Measurements from ENCODE around the gene SRP19.
"Not testable (repeated sequence)": the region's sequence is repeated elsewhere in the genome, so short reads cannot be mapped to it uniquely, and the experiment has no call there.

SRP19 gene

DNA sequence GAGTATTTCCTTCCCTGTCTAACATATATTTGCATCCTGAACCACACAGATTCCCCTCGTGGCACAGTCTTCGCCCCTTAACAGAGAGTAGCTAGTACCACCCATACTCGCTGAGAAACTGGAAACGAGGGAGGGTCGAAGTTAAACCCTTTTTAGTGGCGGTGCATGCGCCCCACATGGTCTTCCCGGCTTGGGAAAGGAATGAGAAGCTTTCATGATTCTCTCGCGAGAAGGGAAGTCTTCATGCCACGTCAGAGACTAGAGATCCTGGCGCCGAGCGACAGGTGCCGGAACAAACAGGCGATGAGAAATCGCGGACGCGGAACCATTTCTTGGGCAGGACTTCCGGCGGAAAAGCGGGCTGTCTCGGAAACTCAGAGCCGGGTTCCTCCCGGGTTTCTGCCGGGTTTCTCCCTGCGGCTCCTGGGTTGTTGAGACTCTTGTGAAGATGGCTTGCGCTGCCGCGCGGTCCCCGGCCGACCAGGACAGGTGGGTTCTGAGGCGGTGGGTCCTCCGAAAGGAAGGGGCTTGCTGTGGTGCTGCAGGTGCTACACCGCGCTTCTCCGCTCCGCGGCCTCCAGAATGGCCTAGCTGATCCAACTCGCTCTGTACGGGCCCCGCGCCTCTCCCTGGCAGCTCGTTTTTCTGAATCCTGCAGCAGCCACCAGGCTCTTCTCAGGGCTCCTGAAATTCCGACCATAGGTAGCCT lies at the start of gene SRP19:
TSS of gene SRP19 (plus strand) at position 359 of the 709 bp plus-strand sequence. CDS start at position 449, 90 bp downstream.
- DNase-seq, result peak; percentile 92 to 93

DNA sequence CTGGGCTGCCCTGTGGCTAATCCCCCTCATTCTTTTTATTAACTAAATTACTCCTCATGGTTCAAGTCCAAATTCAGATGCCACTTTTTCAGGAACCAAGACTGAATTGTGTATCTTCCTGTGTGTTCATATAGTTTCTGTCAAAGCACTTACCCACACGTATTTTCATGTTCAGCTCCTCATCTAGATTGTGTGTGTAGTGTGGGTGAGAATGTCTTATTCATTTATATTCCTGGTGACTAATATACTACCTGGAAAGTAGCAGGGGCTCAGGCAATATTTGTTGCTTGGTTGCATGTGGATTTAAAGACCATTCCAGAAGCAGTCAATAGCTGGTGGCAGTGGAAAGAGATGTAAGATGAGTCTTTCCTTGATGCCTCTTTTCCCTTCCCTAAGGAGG lies 48.5 kb upstream of the SRP19 start:
- no peak for DNase-seq

DNA sequence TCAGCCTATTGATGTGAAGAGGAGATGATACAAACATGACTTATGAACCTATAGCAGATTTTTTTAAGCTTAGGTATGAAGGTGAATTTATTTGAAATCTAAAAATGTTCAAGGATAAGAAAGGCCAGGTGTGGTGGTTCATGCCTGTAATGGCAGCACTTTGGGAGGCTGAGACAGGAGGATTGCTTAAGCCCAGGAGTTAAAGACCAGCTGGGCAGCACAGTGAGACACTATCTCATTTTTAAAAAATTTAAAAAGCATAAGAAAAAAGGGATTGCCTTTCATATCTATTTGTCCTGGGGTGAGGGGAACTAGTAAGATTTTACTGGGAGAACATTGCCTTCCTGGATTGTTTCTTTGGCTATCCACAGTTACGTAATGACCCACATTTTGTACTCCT lies 40.8 kb upstream of the SRP19 start:
- no peak for DNase-seq

- no peak for DNase-seq
These were observed 38.6 kb upstream of the SRP19 start for GRCh38 chr5:112822456-112822855.

DNA sequence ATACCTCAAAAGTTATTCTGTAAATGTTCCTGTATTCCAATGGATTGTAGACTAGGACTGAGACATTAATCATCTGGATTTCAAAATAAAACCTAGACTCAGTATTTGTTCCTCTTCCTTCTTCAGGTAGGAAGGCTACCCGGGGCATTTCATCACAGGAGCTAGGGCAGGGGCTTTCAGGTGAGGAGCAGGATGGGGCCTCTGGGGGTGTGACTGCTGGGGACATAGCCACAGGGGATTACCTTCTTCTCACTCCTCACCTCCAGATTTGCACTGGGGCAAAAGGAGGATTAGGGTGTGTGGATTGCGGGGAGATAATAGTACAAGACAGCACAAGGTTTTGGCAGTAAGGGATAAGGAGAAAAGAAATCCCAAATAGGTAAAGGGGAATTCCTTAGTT lies 37.9 kb upstream of the SRP19 start:
- no peak for DNase-seq

DNA sequence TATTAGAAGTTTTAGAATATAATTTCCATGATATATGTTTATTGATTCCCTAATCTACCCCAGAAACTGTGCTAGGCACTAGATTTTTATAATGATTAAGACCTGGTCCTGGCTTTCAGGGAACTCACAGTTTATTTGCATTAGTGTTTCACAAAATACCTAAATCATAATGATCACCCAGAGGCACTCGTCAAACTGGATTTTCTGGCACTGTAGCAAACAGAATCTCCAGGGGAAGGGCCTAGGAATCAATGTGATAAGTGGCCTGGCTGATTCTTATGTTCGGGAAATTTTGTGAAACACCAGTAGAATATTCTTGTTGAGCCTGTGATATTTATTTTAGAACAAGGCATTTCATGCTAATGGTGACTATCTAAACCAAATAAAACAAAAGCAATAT lies 37.4 kb upstream of the SRP19 start:
- no peak for DNase-seq

- no peak for DNase-seq
These were observed 36.9 kb upstream of the SRP19 start for GRCh38 chr5:112824197-112824596.

- DNase-seq, result no peak
These were observed 30.7 kb upstream of the SRP19 start for GRCh38 chr5:112830378-112830777.

DNA sequence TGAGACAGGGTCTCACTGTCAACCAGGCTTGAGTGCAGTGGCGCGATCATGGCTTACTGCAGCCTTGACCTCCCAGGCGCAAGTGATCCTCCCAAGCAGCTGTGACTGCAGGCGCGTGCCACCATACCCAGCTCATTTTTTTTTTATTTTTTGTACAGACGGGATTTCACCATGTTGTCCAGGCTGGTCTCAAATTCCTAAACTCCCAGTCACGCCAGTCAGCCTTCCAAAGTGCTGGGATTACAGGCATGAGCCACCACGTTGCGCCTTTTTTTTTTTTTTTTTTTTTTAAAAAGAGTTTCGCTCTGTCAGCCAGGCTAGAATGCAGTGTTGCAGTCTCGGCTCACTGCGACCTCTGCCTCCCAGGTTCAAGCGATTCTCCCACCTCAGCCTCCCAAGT lies 27.1 kb upstream of the SRP19 start:
- no peak for DNase-seq

- DNase-seq, result no peak
These were observed 16.6 kb upstream of the SRP19 start for GRCh38 chr5:112844489-112844888.

- DNase-seq, result no peak
These were observed 14.5 kb upstream of the SRP19 start for GRCh38 chr5:112846556-112846955.

GRCh38 chr5:112847306-112847705 lies 13.8 kb upstream of the SRP19 start:
- DNase-seq, result no peak

- DNase-seq, result no peak
These were observed 12.8 kb upstream of the SRP19 start for GRCh38 chr5:112848116-112848811.

DNA sequence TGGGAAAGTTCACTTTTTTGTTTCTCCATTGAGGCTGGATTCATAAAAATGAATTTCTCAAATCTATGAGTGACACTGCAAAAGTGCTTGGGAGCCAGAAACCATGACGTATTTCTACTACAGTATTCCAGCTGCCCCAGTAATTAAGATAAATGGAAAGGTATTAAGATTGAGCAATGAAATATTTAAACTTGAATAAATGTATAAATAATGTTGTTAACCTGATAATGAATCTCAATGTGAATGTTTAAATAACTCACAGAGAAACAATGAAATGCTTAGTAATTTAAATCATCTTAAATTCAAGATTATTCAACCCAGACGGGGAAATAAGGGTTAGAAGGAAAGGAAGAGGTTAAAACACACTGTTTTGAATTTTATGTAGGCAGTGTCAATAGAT lies 11.2 kb upstream of the SRP19 start:
- no peak for DNase-seq

- no peak for DNase-seq
These were observed 6.4 kb upstream of the SRP19 start for GRCh38 chr5:112854651-112855050.

DNA sequence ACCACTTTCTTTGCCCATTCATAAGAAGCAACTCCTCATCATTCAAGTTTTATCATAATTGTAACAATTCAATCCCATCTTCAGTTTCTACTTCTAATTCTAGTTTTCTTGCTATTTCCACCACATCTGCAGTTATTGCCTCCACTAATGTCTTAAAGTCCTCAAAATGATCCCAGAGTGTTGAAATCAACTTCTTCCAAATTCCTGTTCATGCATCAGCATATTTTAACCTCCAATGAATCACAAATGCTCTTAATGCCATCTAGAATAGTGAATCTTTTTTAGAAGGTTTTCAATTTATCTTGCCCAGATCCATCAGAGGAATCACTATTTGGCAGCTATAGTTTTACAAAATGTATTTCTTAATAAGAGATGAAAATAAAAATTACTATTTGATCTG lies 3.2 kb upstream of the SRP19 start:
- DNase-seq, result no peak

GRCh38 chr5:112860571-112860928 lies 537 bp upstream of the SRP19 start:
- not testable (repeated sequence) for DNase-seq

DNA sequence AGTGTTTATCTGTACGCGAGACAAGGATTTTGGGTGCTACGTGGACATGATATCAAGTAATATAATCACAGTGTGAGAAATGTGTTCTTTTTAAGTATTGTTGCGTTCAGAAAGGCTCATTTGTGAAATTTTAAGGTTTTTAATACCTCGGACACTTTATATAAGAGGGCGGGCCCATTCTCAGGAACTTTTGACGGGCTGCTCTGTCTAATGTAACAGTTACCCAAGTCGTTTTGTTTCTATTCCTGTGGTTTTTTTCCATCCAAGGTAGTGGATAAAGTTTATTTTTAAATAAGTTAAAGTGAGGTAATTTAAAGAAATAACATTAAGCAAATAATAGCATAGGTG lies 525 bp downstream of the SRP19 start:
- no peak for DNase-seq

DNA sequence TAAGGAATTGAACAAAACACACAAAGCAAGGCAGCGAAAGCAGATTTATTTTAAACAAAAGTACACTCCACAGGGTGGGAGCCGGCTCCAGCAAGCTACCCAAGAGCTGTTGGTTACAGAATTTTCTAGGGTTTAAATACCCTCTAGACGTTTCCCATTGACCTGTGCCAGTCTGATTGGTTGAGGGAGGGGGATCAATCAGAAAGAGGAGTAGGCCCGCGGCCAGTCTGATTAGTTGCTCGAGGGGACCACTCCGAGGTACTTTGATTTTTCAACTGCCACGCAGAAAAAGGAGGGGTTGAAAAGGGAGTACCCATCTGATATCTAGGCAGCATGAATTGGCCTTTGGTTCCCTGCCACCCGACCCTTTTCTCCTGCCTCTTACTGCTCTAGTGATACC lies 998 bp downstream of the SRP19 start:
- DNase-seq, result no peak

- no peak for DNase-seq
These were observed 2.5 kb downstream of the SRP19 start for GRCh38 chr5:112863549-112863948.

- DNase-seq, result no peak
These were observed 4.0 kb downstream of the SRP19 start for GRCh38 chr5:112865128-112865527.

DNA sequence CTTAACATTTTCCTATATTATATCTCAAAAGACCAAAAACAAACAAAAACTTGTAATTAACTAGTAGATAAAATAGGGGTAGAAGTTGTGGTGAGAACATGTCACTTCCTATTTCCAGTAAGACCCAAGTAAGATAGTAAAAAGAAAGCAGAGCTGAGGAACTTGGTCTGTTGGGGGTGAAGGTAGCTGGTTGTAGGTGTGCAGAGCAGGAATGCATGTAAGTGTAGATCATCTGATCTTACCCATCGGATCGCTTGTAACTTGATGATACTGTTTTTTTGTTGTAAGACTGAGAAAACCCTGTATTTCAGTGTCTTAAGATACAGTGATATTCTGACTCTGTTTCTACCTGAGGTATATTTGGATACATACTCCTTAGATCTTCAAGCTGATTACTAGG lies 5.7 kb downstream of the SRP19 start:
- no peak for DNase-seq

DNA sequence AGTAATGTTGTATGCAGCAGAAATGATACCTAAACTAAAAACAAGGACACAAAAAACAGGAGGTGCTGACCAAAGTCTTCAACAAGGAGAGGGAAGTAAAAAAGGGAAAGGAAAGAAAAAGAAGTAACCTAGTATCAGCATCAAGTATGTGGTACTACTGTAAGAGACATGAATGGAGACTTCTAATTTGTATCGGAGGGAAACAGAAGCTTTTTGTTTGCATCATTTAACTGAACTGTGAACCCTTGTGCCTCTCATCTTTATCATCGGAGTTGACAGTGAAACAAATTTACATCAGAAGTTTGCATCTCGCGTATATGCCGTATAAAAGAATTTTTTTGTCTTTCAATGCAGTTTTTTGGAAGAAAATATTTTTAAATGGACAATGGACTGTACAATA lies 6.3 kb downstream of the SRP19 start:
- no peak for DNase-seq

- no peak for DNase-seq
These were observed 8.9 kb downstream of the SRP19 start for GRCh38 chr5:112869948-112870347.

DNA sequence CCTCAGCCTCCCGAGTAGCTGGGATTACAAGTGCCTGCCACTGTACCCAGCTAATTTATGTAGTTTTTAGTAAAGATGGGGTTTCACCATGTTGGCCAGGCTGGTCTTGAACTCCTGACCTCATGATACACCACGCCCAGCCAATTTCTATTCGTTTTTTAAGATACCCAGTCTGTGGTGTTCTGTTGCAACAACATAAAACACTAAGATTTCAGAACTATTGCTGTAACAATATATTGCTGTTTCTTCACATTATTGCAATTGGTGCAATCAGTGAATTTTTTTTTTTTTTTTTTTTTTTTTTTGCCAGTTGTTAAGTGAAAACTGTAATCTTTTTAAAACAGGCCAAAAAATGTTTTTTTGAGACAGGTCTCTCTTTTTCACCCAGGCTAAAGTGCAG lies 9.9 kb downstream of the SRP19 start:
- no peak for DNase-seq
